Suprapubic skin (tissue), 4 donors: ENCODE data around the gene PPP1R12B. TPM values are rescaled to one million over a fixed set of nuclear protein-coding genes. Genes with fewer than 3 reads are reported as not detected.

Experiments
- DNase-seq, 2 donors: peaks; one replicate each; pipeline ENCODE4 v3.0.0-alpha.2; 2019; ENCODE audit warnings: low spot score in 2 of 2
- H3K27ac ChIP-seq: fragments of 200-600 bp; sonication (generic); one replicate; pipeline ENCODE4 v1.5.1; 2019
- H3K27me3 ChIP-seq: fragments of 200-600 bp; sonication (generic); one replicate; pipeline ENCODE4 v1.5.1; 2019
- H3K36me3 ChIP-seq: fragments of 200-600 bp; sonication (generic); one replicate; pipeline ENCODE4 v1.5.1; 2019
- H3K4me1 ChIP-seq: fragments of 200-600 bp; sonication (generic); one replicate; pipeline ENCODE4 v1.5.1; 2019
- H3K4me3 ChIP-seq: fragments of 200-600 bp; sonication (generic); one replicate; pipeline ENCODE4 v1.5.1; 2019; ENCODE audit warnings: mild to moderate bottlenecking
- H3K9me3 ChIP-seq: fragments of 200-600 bp; sonication (generic); one replicate; pipeline ENCODE4 v1.5.1; 2019
- CTCF ChIP-seq, 2 donors: fragments of 200-600 bp in 1 of 2; fragments of 450-650 bp in 1 of 2; sonication (generic) in 1 of 2; IDR thresholded peaks; one replicate each; pipeline ENCODE4 v1.5.1; 2016 to 2019; ENCODE audit warnings: antibody characterized with exemption in 2 of 2, mild to moderate bottlenecking in 1 of 2, moderate library complexity in 1 of 2
- EP300 ChIP-seq: sonication (generic); formaldehyde crosslinking; IDR thresholded peaks from one replicate; pipeline ENCODE4 v1.6.1; 2017; ENCODE audit warnings: antibody characterized with exemption
- POLR2A ChIP-seq, 2 donors: fragments of 450-650 bp; IDR thresholded peaks; one replicate each; pipeline ENCODE4 v1.6.1; 2017; ENCODE audit warnings: antibody characterized with exemption in 2 of 2, mild to moderate bottlenecking in 2 of 2, moderate library complexity in 2 of 2
- POLR2AphosphoS5 ChIP-seq, 3 donors: sonication (generic); formaldehyde crosslinking; IDR thresholded peaks; one replicate each; pipeline ENCODE4 v1.6.1; 2017; ENCODE audit warnings: antibody characterized with exemption in 3 of 3
- WGBS: methylation state at CpG from one replicate; pipeline ENCODE4 v1.1.5; 2018; 5-methylcytosine and 5-hydroxymethylcytosine counted together
- total RNA-seq, 4 donors: library from RNA; depleted of rRNA; stranded (reverse); fragments of >200 nt; gene quantifications; one replicate each; pipeline ENCODE4 v1.1.0, GENCODE V29; 2016

Gene PPP1R12B
- total RNA-seq, 4 donors from 2014 or later = 28.4 to 90.7 (median 30.8) TPM

GRCh38 chr1:202561240-202561639, 212.7 kb downstream of the PPP1R12B start:
- Histone ChIP-seq H3K4me1 (peaks cover 35% of the 10 kb centered on the region), H3K36me3 (peaks cover 5% of the 10 kb centered on the region), H3K9me3 (no peaks in the 10 kb centered on the region), H3K27ac (no peak overlapping the region), H3K4me3 (no peak overlapping the region), H3K27me3 (no peaks in the 10 kb centered on the region)
- TF ChIP-seq CTCF (IDR thresholded peaks at IDR 0.05) (no peak), POLR2A (IDR thresholded peaks at IDR 0.05) (no peak), POLR2AphosphoS5 (IDR thresholded peaks at IDR 0.05) (no peak), EP300 (no peak)
- WGBS = 78% methylated on average over 1 of the region's 1 CpG
- DNase-seq = no peak

- 84% methylated on average over 2 of the region's 2 CpGs for WGBS
- H3K9me3 ChIP-seq = no peaks in the 10 kb centered on the region
- no peak for DNase-seq
- H3K36me3 ChIP-seq = peaks cover 5% of the 10 kb centered on the region
- no peak overlapping the region for H3K27ac ChIP-seq
- no peaks in the 10 kb centered on the region for H3K27me3 ChIP-seq
- no peak overlapping the region for H3K4me3 ChIP-seq
- TF ChIP-seq POLR2A (IDR thresholded peaks at IDR 0.05) = no peak
- no peak for TF ChIP-seq CTCF (IDR thresholded peaks at IDR 0.05)
- no peak for TF ChIP-seq EP300
- no peak for TF ChIP-seq POLR2AphosphoS5 (IDR thresholded peaks at IDR 0.05)
- H3K4me1 ChIP-seq = peaks cover 34% of the 10 kb centered on the region
Observed at GRCh38 chr1:202561726-202562443, 213.4 kb downstream of the PPP1R12B start.

GRCh38 chr1:202562444-202563060, 214.1 kb downstream of the PPP1R12B start:
- Histone ChIP-seq H3K27me3 (no peaks in the 10 kb centered on the region), H3K9me3 (no peaks in the 10 kb centered on the region), H3K27ac (peak overlapping the region; percentile 45), H3K36me3 (peaks cover 5% of the 10 kb centered on the region), H3K4me1 (peaks cover 40% of the 10 kb centered on the region), H3K4me3 (no peak overlapping the region)
- 49% methylated on average over 13 of the region's 13 CpGs for WGBS
- no peak for DNase-seq
- no peak for TF ChIP-seq EP300
- no peak for TF ChIP-seq CTCF (IDR thresholded peaks at IDR 0.05)
- no peak for TF ChIP-seq POLR2A (IDR thresholded peaks at IDR 0.05)
- TF ChIP-seq POLR2AphosphoS5 (IDR thresholded peaks at IDR 0.05) = no peak

- Histone ChIP-seq H3K4me1 (peaks cover 53% of the 10 kb centered on the region), H3K9me3 (no peaks in the 10 kb centered on the region), H3K36me3 (peaks cover 5% of the 10 kb centered on the region), H3K27ac (no peak overlapping the region), H3K4me3 (no peak overlapping the region), H3K27me3 (no peaks in the 10 kb centered on the region)
- DNase-seq = no peak
- TF ChIP-seq POLR2A (IDR thresholded peaks at IDR 0.05) (no peak), CTCF (IDR thresholded peaks at IDR 0.05) (no peak), EP300 (no peak), POLR2AphosphoS5 (IDR thresholded peaks at IDR 0.05) (no peak)
- WGBS = 81% methylated on average over 1 of the region's 1 CpG
Observed at GRCh38 chr1:202563818-202564217, 215.3 kb downstream of the PPP1R12B start.

GRCh38 chr1:202564958-202565495, 216.5 kb downstream of the PPP1R12B start:
- no peak for TF ChIP-seq EP300
- no peak for TF ChIP-seq POLR2A (IDR thresholded peaks at IDR 0.05)
- TF ChIP-seq POLR2AphosphoS5 (IDR thresholded peaks at IDR 0.05) = no peak
- no peak for TF ChIP-seq CTCF (IDR thresholded peaks at IDR 0.05)
- H3K4me1 ChIP-seq = peaks cover 64% of the 10 kb centered on the region
- no peak overlapping the region for H3K4me3 ChIP-seq
- 67% methylated on average over 2 of the region's 2 CpGs for WGBS
- no peak for DNase-seq
- no peaks in the 10 kb centered on the region for H3K27me3 ChIP-seq
- H3K27ac ChIP-seq = no peak overlapping the region
- no peaks in the 10 kb centered on the region for H3K9me3 ChIP-seq
- peaks cover 5% of the 10 kb centered on the region for H3K36me3 ChIP-seq
